GM21515 (cell line): Measurements from ENCODE around the gene TMEM183A.

Source experiments
- ATAC-seq: cut with Tn5 transposase; IDR thresholded peaks from one replicate; pipeline ENCODE4 v1.9.1; 2021; ENCODE audit not compliant: unreplicated experiment

The TMEM183A gene, protein sequence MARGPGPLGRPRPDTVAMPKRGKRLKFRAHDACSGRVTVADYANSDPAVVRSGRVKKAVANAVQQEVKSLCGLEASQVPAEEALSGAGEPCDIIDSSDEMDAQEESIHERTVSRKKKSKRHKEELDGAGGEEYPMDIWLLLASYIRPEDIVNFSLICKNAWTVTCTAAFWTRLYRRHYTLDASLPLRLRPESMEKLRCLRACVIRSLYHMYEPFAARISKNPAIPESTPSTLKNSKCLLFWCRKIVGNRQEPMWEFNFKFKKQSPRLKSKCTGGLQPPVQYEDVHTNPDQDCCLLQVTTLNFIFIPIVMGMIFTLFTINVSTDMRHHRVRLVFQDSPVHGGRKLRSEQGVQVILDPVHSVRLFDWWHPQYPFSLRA

DNA sequence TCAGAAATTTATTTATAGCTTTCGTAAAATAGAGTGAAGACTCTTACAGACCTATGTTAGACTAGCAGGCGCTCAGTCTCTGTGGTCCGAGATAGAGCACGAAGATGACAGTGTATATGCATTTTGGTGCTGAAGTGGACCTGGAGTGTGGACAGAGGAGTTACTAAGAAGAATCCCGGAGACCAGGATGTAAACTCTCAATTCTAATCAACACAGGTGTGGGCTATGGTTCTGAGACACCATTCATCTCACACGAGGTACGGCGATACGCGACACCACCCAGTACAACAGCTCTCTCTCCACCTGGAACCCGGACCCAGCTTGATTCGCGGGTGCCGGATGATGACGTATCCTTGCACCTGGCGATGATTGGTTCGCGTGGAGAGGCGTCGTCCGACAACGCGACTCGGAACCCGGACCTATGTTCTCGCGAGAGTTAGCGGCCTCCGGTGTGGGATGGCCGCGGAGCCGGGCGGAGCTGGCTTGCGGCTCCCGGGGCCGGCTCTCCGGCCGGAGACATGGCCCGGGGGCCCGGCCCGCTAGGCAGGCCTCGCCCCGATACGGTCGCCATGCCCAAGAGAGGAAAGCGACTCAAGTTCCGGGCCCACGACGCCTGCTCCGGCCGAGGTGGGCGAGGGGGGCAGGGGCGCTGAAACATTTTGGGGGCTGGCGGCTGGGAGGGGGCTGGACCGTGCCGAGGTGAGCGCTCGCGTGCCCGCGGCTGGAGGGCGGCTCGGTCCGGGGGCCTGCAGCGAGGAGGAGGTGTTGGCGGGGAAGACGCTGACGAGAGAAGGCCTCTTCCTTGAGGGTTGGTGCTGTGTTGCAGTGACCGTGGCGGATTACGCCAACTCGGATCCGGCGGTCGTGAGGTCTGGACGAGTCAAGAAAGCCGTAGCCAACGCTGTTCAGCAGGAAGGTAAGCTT, at the start of gene TMEM183A:
TSS of gene TMEM183A (plus strand) at position 427 of the 924 bp plus-strand sequence. CDS start at position 519, 92 bp downstream.
- ATAC-seq = peak; percentile 94

- peak; percentile 94 for ATAC-seq
These were observed 49.2 kb upstream of the TMEM183A start, which contains the start of gene ADIPOR1 for GRCh38 chr1:202957733-202958543. ADIPOR1 (minus strand) TSS chr1:202958312; CDS start chr1:202951070, 7,242 bp downstream.

GRCh38 chr1:202958544-202959275, 48.5 kb upstream of the TMEM183A start:
- ATAC-seq = no peak

DNA sequence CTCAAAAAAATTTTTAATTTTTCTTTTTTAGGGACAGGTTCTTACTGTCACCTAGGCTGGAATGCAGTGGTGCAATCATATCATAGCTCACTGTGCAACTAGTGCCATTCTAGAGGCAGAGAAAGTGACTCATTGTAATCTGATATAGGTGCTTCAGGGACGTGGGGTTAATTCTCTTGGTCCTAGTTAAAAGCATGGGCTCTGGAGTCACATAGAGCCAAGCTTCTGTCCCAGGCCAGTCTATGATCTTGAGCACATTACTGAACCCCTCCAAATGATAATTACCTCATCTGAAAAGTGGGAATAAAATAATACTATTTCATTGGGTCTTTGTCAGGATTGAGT, 47.9 kb upstream of the TMEM183A start:
- ATAC-seq = no peak

GRCh38 chr1:202961220-202961880, 45.8 kb upstream of the TMEM183A start:
- ATAC-seq = no peak

- no peak for ATAC-seq
These were observed 42.3 kb upstream of the TMEM183A start for GRCh38 chr1:202964791-202965410.

GRCh38 chr1:202965422-202965821, 41.8 kb upstream of the TMEM183A start:
- ATAC-seq = no peak

- ATAC-seq = no peak
These were observed 40.9 kb upstream of the TMEM183A start for GRCh38 chr1:202966006-202966898.

- no peak for ATAC-seq
These were observed 39.4 kb upstream of the TMEM183A start for GRCh38 chr1:202967684-202968281.

DNA sequence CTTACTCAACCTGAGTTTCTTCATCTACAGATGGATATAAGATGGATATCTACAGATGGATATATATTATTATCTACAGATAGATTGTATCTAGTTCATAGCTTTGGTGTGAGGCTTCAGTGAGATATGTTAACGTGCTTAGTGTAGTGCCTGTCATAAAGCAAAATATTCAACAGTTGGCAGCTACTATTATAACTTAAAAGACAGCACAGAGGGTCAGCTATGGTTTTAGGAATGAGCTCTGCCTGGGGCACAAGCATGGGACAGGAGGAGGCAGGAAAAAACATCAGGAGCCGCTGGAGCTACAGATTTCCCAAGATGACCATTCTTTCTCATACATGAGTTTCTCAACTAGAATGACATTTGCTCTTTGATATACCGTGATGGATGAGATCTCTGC, 38.8 kb upstream of the TMEM183A start:
- no peak for ATAC-seq

GRCh38 chr1:202968895-202969295, 38.3 kb upstream of the TMEM183A start:
- ATAC-seq = peak; percentile 49

- no peak for ATAC-seq
These were observed 35.1 kb upstream of the TMEM183A start for GRCh38 chr1:202972046-202972445.

GRCh38 chr1:202974856-202975255, 32.3 kb upstream of the TMEM183A start:
- no peak for ATAC-seq

DNA sequence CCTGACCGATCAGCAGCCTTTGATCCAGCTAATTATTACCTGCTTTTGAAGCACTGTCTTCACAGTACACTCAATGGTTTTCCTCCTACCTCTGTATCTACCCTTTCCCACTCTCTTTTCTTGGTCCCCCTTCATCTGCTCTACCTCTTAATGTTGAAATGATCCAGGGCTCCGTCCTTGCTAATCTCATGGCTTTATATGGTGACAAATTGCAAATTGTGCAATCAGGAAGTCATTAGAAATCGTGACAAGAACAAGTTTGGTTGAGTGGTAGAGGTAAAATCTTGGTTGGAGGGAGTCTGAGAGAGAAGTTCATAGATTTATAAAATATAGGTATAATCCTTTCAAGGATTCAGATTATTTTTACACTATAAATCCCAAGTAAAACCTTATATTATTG, 30.5 kb upstream of the TMEM183A start:
- ATAC-seq = no peak

DNA sequence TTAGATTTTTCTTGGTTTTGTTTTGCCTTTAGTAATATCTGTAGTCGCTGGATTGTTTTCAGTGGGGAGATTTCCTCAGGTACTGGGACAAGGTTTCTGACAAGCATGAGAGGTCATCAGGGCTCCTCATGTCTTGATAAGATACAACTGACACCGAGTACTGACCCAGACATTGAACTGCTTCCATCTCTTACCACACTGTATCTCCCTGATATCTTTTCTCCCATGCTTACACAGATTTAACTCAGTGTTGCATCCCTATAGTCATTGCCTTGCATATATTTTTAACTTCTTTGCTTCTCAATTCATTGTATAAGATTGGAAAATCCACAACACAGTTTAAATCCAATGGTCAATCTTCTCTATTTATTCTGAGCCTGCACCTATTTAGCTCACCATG, 27.7 kb upstream of the TMEM183A start:
- no peak for ATAC-seq

- no peak for ATAC-seq
These were observed 25.2 kb upstream of the TMEM183A start for GRCh38 chr1:202981939-202982338.

GRCh38 chr1:202982715-202983430, 24.3 kb upstream of the TMEM183A start:
- ATAC-seq = no peak
